NCI-H1105 (cell line): Measurements from ENCODE around the gene MLYCD.
A peak's percentile ranks its signal among the peaks of the same experiment; 100 is the strongest.

ENCODE experiments used
- DNase-seq: peaks from one replicate; lab custom pipeline; 2025; lab: John Stamatoyannopoulos, UW

MLYCD gene

GRCh38 chr16:83898463-83899271, at the start of gene MLYCD:
Gene MLYCD, plus strand, starts transcription at chr16:83899115. Its CDS starts 30 bp downstream, at chr16:83899145.
- DNase-seq = peak; percentile 59

DNA sequence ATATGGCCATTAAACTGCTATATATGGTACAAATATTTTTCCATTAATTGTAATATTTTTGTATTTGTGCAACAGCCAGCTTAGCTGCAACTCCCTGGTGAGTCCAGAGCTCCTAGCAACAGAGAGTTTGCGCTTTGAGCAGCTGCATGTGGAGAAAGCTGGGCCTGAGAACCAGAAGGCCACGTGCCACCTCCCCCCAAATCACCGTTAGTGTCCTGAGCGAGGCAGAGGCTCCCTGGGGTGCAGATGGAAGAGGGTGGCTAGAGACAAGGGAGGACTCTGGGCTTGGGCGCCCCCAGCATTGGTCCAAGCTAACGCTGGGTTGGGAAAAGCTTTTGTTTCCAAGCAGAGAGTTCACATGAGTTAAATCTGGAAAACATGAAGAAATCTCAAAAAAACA, 49.5 kb upstream of the MLYCD start:
- no peak for DNase-seq

DNA sequence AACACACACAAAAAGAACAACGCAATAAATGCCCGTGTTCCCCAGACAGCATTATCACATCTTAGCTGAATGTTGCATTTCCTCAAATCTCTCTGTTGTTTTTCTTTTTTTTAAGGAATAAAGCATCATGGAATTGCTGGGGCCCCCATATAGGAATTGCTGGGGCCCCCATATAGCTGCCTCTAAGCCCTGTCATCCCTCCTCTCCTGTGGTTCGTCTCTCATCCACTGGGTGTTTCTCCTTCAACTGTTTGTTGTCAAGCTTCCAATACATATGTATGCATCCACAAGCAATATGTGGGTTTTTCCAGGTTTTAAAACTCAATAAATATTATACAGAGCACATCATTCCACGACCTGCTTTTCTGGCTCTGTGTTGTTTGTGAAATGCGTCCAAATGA, 48.0 kb upstream of the MLYCD start:
- no peak for DNase-seq

DNA sequence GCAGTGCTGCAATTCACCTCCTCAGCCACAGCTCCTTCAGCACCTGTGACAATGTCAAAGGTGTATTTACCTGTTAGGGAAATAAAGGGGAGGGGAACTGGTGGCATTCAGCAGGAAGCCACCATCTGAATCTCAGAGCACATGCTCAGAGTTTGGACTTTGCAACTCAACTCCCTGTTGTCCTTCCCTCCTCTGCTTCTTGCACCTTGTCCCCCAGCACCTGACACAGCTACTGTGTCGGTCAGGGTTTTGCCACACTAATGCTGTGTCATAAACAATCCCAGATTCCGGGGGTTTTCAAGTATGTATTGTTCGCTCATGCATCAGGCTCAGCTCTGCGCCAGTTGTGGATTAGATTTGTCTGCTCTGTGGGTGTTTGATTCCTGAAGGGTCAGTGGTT, 47.4 kb upstream of the MLYCD start:
- DNase-seq = no peak

DNA sequence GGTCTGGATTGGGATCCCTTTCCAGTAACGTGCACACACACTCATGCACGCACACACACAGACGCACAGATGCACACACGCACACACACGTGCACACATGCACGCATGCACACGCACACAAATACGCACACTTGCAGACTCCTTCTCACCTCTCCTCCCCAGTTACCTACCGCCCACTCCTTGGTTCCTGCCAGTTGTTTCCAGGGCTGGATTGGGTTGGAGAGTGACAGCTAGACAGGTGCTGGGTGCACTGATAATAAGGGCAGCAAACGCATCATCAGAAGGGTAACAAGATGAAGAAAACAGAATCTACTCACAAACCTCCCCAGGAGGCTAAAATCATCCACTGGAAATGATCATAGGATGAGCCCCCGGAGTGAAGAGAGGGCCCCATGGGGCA, 46.1 kb upstream of the MLYCD start:
- no peak for DNase-seq

DNA sequence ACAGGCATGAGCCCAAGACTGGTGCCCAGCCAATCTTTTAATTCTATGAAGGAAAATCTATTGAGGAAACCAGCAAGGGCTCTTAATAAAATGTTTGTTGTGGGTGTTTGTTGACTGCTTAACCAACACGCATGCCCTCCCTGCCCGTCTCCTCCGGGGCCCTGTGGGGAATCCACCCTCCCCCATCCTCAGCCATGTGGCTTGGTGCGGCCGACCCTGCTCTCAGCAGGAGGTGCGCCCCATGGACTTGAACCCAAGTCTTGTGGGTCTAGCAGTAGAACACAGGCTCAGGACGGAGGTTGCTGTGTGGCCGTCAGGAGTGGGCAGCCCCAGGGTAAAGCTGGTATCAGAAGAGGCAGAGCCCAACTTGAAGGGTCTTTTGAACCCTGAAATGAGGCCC, 45.1 kb upstream of the MLYCD start:
- no peak for DNase-seq

DNA sequence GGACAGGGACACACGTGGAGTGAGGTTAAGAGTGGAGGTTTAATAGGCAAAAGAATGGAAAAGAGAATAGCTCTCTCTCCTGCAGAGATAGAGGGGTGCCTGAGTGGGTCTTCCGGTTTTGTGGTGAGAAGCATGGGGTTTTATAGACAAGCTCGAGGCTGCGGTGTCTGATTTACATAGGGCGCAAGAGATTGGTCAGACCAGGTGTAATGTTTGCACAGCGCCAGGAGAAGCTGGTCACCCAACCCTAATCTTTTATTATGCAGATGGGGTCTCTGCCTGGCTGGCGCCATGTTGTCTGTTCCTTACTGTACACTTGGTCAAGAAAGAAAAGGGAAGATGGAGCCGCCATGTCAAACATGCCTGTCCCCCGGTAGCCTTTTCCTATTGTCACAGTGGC, 44.5 kb upstream of the MLYCD start:
- no peak for DNase-seq

- DNase-seq = no peak
Measured at GRCh38 chr16:83856792-83857191, 42.1 kb upstream of the MLYCD start.

GRCh38 chr16:83859265-83859664, 39.6 kb upstream of the MLYCD start:
- no peak for DNase-seq

DNA sequence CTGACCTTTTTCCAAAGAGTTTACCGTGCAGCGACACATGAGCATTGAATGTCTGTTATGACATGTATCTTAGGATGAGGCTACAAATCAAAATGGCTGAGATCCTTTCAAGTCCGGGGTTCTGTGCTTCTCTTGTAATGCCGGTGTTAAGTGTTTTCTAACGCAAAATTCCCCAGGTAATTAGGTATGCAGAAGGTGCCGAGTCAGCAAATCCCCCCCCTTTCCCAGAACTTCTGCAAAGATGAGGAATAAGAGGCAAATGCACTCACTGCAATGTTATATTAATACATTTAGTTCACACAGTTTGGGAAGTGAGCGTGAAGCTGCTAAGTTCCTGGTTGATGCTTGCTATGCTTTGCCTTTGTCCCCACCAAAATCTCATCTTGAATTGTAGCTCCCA, 36.3 kb upstream of the MLYCD start:
- DNase-seq = no peak

DNA sequence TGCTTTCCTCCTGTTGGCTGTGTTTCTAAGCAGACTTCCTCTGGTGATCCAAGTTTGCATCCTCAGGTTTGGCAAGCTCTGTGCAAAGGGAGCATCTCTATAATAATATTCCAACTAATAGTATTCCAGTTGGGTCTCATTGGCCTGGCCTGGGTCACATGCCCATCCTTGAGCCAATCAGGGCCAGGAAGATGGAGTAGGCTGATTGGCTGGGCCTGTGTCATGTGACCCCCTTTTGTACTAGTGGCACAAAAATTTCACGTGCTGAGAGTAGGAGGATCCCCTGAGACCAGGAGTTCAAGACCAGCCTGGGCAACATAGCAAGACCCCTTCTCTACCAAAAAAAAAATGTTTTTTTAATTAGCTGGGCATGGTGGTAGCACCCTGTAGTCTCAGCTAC, 35.2 kb upstream of the MLYCD start:
- DNase-seq = no peak

GRCh38 chr16:83870830-83871229, 28.1 kb upstream of the MLYCD start:
- DNase-seq = no peak

DNA sequence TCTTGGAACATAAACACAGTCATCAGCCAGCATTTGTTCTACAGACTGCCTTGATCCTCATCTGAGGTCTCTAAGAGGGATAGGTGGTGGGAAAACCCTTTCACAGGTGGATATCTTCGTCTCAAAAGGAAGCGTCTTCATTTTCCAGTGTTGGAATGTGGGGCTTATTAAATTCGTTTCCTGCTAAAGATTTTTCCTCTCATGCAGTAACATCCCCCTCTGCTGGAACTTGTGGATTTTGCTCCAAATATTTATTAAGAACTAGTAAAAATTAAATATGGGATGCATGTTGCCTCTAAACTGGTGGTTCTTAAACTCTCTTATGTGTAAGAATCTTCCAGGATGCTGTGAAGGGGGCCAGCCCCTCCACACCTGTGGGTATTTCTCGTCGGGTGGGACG, 20.1 kb upstream of the MLYCD start:
- no peak for DNase-seq

- DNase-seq = no peak
Measured at GRCh38 chr16:83882163-83882885, 16.6 kb upstream of the MLYCD start.

DNA sequence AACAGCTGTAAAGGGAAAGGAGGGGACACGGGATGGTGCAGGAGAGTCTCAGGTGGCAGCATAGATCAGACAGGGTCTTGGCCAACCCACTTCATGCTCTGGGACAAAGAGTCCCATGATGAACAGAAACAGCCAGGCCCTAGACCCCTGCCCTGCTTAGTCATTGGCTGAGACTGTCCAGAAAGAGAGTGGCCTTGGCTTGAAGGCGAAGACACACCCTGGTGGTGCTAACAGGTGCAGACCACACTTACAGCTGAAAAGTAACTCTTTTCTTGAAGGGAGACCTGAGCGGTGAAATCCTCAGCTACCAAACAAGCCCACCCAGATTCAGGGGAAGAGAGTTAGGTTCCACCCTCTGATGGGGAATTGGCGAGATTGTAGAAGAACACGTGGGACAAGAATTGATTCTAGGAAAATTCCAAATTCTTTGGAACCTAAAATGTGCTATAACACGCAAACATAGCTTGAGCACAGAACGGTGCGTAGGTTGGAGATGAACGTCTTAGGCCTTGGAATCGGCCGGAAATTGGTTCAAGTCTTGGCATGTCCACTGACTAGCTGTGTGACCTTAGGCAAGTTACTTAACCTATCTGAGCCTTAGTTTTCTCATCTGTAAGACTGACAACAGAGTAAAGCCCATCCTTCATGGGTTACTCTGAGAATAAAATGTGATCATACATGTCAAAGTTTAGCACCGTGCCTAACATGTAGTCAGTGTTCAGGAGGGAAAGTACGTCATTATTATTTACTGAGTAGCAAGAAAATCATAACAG, 12.5 kb upstream of the MLYCD start:
- DNase-seq = no peak

DNA sequence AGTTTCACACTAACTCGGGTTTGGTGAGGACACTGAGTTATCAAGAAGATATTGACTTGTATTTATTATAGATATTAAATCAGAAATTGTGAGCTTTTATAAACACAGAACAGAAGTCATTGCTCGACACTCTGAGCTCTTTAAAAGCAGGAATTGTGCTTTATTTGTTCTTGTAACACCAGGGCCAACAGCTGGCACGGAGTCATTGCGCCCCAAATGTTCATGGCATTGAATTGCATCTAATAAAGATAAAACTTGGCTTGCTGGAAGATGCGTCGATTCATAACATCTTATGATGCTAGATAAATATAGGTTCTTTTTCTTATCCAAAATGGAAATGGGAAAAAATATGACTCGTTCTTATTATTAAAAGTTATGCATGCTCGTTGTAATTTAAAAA, 11.8 kb upstream of the MLYCD start:
- no peak for DNase-seq

DNA sequence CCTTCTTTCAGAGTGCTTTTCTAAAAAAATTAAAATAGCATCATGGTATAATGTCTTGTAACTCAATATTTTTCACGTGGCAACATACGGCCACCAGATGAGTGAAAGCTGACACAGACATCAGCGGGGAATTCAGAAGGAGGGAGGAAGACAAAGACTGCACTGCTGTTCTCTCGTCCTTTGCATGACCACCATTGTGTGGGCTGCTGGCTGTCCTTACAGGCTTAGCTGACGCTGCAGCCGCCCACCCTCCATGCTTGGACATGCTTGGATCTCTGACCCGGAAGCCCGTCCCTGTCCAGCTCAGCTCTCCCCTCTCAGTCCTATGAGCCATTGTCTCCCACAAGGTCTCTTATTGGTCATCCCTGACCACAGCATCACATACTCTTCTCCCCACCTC, 11.4 kb upstream of the MLYCD start:
- no peak for DNase-seq

- no peak for DNase-seq
Measured at GRCh38 chr16:83888672-83889044, 10.3 kb upstream of the MLYCD start.

- DNase-seq = no peak
Measured at GRCh38 chr16:83890359-83890758, 8.6 kb upstream of the MLYCD start.

- no peak for DNase-seq
Measured at GRCh38 chr16:83891742-83892141, 7.2 kb upstream of the MLYCD start.

- DNase-seq = no peak
Measured at GRCh38 chr16:83895243-83895642, 3.7 kb upstream of the MLYCD start.

GRCh38 chr16:83895942-83896341, 3.0 kb upstream of the MLYCD start:
- no peak for DNase-seq
